Spleen (tissue), 7 donors: ENCODE data around the gene PKHD1.

Experiments used
- POLR2A ChIP-seq, 3 donors: fragments of 450-650 bp; IDR thresholded peaks; one replicate each; pipeline ENCODE4 v1.5.1; 2017; ENCODE audit warnings: antibody characterized with exemption in 3 of 3, mild to moderate bottlenecking in 1 of 3
- POLR2AphosphoS5 ChIP-seq, 3 donors: sonication (generic); formaldehyde crosslinking; IDR thresholded peaks; one replicate each; pipeline ENCODE4 v1.5.1; 2017; ENCODE audit warnings: antibody characterized with exemption in 3 of 3
- TF ChIP-seq, protein P1 (sequence below), 11 experiments: fragments of 200-600 bp in 7 of 11; fragments of 450-650 bp in 4 of 11; sonication (generic) in 4 of 11; IDR thresholded peaks in 8 of 11; conservative IDR thresholded peaks in 3 of 11; 1 replicate in 7 of 11; 2 replicates in 4 of 11; pipeline versions ENCODE4 v1.4.0 to v1.8.0; 2016 to 2021; ENCODE audit warnings: antibody characterized with exemption in 11 of 11, inconsistent platforms in 4 of 11, mild to moderate bottlenecking in 1 of 11
- donor health status: DM: no; HTN: no; CAD: no; lungs with moderate emphysema.
- donor health status: DM: no; HTN: no; CAD: no.
- donor health status: DM: no; HTN: no; CAD: no.

DNA sequence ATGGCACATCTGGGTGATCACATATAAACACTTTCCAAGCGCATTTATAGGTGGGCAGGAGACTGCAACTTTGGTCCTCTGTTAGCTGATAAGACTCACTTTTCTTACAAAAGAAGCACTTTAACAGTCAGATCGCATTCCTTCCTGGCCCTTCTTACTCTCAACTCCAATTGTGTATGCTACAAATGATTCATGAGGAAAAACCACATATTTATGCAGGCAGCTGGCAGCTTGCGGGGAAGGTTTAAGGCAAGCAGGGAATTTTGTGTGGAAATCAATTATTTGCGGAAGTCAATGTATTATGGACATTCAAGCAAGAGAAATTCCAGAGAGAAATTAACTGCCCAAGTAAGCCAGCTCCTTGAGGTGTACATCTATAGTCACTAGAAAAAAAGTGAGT is 194.0 kb downstream of the PKHD1 start:
- TF ChIP-seq POLR2AphosphoS5 (IDR thresholded peaks at IDR 0.05), result no peak
- TF ChIP-seq, protein P1, sequence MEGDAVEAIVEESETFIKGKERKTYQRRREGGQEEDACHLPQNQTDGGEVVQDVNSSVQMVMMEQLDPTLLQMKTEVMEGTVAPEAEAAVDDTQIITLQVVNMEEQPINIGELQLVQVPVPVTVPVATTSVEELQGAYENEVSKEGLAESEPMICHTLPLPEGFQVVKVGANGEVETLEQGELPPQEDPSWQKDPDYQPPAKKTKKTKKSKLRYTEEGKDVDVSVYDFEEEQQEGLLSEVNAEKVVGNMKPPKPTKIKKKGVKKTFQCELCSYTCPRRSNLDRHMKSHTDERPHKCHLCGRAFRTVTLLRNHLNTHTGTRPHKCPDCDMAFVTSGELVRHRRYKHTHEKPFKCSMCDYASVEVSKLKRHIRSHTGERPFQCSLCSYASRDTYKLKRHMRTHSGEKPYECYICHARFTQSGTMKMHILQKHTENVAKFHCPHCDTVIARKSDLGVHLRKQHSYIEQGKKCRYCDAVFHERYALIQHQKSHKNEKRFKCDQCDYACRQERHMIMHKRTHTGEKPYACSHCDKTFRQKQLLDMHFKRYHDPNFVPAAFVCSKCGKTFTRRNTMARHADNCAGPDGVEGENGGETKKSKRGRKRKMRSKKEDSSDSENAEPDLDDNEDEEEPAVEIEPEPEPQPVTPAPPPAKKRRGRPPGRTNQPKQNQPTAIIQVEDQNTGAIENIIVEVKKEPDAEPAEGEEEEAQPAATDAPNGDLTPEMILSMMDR (IDR thresholded peaks at IDR 0.05 in 8 of 11, conservative IDR thresholded peaks at IDR 0.05 in 3 of 11), result no peak
- no peak for TF ChIP-seq POLR2A (IDR thresholded peaks at IDR 0.05)
